ENCODE measurements around the gene CYTH1.

- TF ChIP-seq CTCF (IDR thresholded peaks at IDR 0.05) (no peak), POLR2A (IDR thresholded peaks at IDR 0.05) (no peak), POLR2AphosphoS5 (IDR thresholded peaks at IDR 0.05) (no peak)
Measured at GRCh38 chr17:78710607-78711006, 71.5 kb downstream of the CYTH1 start.
